HT1080 (cell line): ENCODE results near the gene IRF7. TPM values are rescaled to one million over a fixed set of nuclear protein-coding genes. Genes with fewer than 3 reads are reported as not detected.

Experiments used
- DNase-seq: peaks from one replicate; pipeline ENCODE4 v3.0.0-alpha.2; 2015; ENCODE audit warnings: low read depth
- total RNA-seq: library from RNA; depleted of rRNA; stranded (reverse); fragments of >200 nt; shearing (Covaris generic); gene quantifications from 2 replicates; pipeline ENCODE4 v1.2.3, GENCODE V29; 2014

IRF7 gene
- total RNA-seq, 1 experiment from 2014 or later = not detected

DNA sequence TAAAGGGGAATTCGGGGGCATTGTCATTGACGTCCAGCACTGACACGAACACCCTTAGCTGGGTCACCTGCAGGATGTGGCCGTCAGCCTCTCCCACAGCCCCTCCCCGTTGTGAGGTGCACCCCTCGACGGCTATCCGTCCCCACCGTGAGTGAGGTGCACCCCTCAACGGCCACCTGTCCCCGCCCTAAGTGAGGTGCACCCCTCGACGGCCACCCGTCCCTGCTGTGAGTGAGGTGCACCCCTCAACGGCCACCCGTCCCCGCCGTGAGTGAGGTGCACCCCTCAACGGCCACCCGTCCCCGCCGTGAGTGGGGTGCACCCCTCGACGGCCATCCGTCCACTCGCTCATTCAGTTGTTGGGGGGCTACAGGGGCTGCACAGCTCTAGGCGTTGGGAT lies 6.1 kb upstream of the IRF7 start:
- no peak for DNase-seq

DNA sequence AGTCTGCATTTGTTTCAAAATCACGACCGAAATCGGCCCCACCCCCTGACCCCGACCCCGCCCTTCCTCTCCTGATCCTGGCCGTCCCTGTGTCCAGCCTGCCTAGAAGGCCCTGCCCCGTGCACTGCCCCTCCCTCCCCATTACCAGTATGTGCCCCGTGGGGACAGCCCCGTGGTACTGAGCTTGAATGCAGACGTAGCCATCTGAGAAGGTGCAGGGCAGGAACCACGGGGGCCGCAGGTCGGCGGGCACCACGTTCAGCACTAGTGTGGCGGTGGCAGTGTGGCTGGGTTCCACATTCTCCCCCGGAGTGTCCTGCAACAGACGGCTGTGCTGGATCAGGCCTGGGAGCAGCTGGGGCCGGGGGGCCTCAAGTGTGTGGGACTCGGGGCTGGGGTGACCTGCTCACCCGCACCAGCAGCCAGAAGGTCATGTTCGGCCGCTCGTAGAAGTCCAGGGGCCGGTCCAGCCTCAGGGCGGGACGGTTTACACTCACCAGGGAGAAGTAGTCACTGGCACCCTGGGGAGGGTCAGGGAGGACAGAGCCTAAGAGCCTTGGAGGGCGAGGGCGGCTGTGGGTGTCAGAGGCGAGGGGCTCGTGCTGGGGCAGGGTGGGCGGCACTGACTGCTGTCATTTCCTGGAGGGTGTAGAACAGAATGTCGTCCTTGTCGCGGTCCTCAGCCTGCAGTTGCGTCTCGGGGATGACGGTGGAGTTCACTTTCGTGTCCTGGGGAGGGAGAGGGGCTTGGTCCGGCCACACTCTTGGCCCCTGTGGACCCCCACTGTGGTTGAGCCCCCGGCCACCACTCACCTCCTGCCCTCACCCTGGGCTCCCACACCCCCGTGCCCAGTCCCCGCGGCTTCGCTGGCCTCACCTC lies 5.4 kb upstream of the IRF7 start:
- DNase-seq = no peak

GRCh38 chr11:620201-620600 lies 4.5 kb upstream of the IRF7 start:
- DNase-seq = no peak

DNA sequence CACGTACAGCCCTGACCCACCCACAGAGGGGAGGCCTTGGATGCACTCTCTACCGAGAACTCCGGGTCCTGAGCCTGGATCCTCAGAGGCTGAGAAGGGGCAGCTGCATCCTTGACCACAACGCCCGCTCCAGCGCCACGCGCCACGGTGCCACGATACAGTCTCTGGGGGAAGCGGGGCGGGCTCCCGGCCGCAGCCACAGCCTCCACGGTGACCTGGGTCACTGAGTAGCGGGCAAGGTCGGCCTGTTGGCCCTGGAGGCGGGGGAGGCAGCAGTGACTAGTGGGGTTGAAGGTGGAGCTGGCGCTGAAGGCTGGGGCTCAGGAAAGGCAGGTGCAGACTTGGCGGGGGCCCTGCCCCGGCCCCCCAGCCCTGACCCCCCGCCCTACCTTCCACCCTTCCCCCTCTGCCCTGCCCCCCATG lies 3.9 kb upstream of the IRF7 start:
- no peak for DNase-seq

- DNase-seq = no peak
Measured at GRCh38 chr11:618856-619627, 3.3 kb upstream of the IRF7 start.

DNA sequence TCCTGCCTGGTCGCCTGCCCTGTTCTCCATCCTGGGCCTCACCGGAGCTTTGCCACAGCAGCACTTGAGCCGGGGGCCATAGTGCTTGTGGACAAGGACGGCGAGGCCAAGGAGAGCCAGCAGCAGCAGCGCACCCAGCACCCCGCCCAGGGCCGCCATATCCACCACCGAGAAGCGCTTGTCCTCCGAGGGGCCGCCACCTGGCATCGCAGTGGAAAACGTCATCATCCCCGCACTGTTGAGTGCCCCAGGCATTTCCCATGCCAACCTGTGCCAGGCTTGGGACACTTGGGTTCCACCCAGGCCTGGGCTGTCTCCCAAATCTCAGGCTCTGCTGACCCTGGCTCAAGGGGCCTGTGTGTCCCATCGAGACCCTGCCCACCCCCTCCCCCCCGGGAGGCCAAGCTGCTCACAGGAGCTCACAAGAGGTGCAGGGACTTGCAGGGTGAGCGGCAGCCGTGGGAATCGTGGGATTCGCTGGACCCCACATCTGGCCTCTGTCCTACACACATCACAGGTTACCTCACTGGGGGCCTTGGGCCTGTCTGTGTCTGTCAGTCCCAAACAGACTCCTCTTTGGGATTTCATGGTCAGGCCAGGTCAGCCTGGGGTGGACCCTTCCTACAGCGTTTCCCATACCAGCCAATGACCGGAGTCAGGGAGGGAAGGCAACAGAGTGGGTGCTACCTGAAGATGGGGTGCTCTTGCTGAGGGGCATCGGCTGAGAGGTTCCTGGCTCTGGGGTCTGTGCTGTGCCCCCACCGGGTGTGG lies 2.3 kb upstream of the IRF7 start:
- DNase-seq = no peak

DNA sequence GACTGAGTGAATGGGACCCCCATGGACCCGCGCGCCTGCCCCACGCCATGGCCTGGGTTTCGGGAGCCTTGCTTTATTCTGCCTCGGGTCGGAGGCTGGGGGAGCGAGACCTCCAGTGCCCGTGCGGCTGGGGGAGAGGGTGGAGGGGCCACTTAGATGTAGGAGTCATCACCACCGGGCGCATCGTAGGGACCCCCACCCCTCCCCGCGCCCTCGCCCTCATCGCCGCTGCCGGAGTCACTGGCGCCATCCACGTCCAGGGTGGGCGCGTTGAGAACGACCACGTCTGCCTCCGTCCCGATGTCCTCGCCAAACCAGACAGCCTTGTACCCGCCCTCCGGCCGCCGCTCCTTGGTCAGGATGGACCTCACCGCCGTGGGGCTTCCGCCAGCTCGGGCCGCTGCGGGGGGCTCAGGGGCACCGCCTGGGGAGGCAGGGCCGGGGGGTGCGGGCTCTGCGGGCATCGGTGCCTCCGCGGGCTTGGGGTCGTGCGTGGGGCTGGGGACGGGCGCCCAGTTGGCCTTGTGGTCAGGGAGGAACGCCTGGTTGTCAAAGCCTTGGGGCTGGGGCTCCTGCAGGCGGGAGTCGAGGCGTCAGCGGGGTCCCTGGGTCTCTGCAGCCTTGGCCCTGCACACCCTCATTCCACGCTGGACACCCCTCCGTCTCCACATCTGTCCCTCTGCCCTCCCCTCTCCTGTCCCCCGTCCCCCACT lies 1.6 kb upstream of the IRF7 start:
- no peak for DNase-seq

DNA sequence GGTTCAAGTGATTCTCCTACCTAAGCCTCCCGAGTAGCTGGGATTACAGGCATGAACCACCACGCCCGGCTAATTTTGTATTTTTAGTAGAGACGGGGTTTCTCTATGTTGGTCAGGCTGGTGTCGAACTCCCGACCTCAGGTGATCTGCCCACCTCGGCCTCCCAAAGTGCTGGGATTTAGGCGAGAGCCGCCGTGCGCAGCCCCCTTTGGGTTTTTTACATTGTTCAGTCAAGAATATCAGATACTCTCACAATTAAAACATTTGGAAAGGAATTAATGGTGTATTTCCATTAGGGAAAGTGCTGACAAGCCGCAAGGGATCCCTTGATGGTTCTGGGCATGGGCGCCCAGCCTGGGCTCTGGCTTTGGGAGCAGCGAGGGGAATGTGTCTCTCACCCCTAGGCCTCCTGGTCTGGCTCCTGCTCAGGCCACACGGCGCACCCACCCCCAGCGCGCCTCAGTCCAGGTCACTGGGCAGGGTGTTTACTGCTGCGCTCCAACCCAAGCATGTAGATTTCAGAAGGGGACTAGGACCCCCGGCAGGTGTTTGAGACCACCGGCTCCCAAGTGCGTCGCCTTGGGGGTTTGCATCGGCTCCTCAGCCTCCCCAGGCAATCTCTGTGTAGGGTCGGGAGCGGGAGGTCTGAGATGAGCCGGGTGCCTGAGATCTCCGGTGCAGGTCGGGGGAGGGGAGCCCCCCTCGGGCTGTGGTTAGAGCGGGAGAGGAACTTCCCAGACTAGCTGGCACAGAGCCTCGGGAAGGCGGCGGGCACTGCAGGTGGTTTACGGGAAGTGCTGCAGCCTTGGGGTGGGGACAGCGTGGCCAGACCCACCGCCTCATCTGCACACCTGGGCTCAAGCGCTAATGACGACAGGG lies 809 bp upstream of the IRF7 start:
- DNase-seq = no peak

- no peak for DNase-seq
Measured at GRCh38 chr11:614623-615503, 887 bp downstream of the IRF7 start.

DNA sequence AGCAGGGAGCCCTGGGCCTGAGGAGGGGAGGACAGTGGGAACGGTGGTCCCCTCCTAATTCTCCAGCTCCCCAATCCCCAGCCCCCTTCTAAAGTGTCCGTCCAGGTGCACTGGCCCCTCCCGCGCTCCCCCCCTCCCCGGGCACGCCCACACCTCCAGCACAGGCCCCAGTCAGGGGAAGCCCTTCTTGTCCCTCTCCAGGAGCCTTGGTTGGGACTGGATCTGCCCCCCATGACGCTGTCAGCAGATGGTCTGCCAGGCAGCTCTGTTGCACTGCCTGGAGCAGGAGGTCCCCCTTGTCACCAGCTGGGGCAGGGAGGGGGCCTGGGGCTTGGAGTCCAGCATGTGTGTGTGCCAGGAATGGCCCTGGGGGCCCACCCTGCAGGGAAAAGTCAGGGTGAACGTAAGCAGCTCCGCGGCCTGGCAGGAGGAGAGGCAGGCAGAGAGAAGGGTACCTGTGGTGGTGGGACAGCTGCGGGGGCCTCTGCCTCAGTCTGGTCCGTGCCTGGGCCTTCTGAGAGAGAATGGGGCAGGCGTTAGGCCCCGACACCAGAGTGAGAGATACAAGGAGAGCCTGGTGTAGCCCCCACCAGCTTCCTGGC lies 1.6 kb downstream of the IRF7 start:
- no peak for DNase-seq

DNA sequence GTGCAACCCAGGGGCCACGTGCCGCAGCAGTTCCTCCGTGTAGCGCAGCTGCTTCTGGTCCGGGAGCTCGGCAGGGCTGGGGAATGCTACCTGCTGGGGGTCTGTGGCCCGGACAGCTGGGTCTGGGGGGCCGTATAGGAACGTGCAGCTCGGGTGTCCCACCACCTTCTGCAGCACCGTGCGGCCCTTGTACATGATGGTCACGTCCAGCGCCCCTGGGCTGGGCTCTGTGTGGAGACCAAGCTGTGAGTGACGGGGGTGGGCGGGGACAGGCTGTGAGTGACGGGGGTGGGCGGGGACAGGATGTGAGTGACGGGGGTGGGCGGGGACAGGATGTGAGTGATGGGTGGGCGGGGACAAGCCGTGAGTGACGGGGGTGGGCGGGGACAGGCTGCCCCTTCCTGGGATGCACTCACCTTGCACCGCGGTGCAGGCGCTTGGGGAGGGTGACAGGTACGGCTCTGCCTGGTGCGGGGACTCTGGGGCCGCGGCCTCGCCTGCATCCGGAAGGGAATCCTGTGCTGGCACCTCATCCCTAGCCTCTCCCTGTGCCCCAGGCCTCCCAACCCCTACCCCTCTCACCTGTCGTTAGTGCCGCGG lies 2.3 kb downstream of the IRF7 start:
- DNase-seq = no peak

- no peak for DNase-seq
Measured at GRCh38 chr11:612961-613300, 2.8 kb downstream of the IRF7 start.

GRCh38 chr11:612201-612960 lies 3.4 kb downstream of the IRF7 start:
- no peak for DNase-seq

GRCh38 chr11:611001-611996 lies 4.5 kb downstream of the IRF7 start:
- DNase-seq = no peak

GRCh38 chr11:610146-610801 lies 5.5 kb downstream of the IRF7 start:
- DNase-seq = no peak

- no peak for DNase-seq
Measured at GRCh38 chr11:609341-609811, 6.4 kb downstream of the IRF7 start.
